ENCODE results near the gene RNF213.
"Not testable (repeated sequence)": the region's sequence is repeated elsewhere in the genome, so short reads cannot be mapped to it uniquely, and the experiment has no call there.

Gene RNF213

GRCh38 chr17:80270836-80271235 is 10.2 kb downstream of the RNF213 start:
- Histone ChIP-seq H3K79me2 (ENCODE audit: low read length) (peaks cover 88% of the 10 kb centered on the region), H4K20me1 (ENCODE audit: insufficient read depth, low read length) (peaks cover 80% of the 10 kb centered on the region), H2AFZ (ENCODE audit: low read depth, low read length) (no peak overlapping the region), H3K9me3 (ENCODE audit: insufficient read depth, low read length) (no peaks in the 10 kb centered on the region), H3K4me2 (ENCODE audit: low read length) (no peak overlapping the region), H3K4me3 (ENCODE audit: low read length) (no peak overlapping the region), H3K9ac (ENCODE audit: low read length) (no peak overlapping the region), H3K36me3 (replicated peaks; ENCODE audit: low read depth, low read length) (peaks cover 73% of the 10 kb centered on the region), H3K27ac (ENCODE audit: low read length) (no peak overlapping the region), H3K4me1 (ENCODE audit: low read length) (peaks cover 3% of the 10 kb centered on the region), H3K27me3 (ENCODE audit: low read depth, low read length) (no peaks in the 10 kb centered on the region)
- TF ChIP-seq EZH2phosphoT487 (IDR thresholded peaks at IDR 0.05; ENCODE audit: low read depth), result no peak
- TF ChIP-seq CTCF (IDR thresholded peaks at IDR 0.05; ENCODE audit: low read depth, low read length), result no peak

GRCh38 chr17:80272366-80272765 is 11.7 kb downstream of the RNF213 start:
- H3K79me2 ChIP-seq (ENCODE audit: low read length), result peaks cover 87% of the 10 kb centered on the region
- H3K9me3 ChIP-seq (ENCODE audit: insufficient read depth, low read length), result no peaks in the 10 kb centered on the region
- no peak overlapping the region for H3K4me2 ChIP-seq (ENCODE audit: low read length)
- H3K4me3 ChIP-seq (ENCODE audit: low read length), result no peak overlapping the region
- no peak overlapping the region for H3K9ac ChIP-seq (ENCODE audit: low read length)
- peaks cover 78% of the 10 kb centered on the region for H4K20me1 ChIP-seq (ENCODE audit: insufficient read depth, low read length)
- peaks cover 65% of the 10 kb centered on the region for H3K36me3 ChIP-seq (replicated peaks; ENCODE audit: low read depth, low read length)
- no peak overlapping the region for H3K27ac ChIP-seq (ENCODE audit: low read length)
- no peak overlapping the region for H2AFZ ChIP-seq (ENCODE audit: low read depth, low read length)
- TF ChIP-seq EZH2phosphoT487 (IDR thresholded peaks at IDR 0.05; ENCODE audit: low read depth), result no peak
- TF ChIP-seq CTCF (IDR thresholded peaks at IDR 0.05; ENCODE audit: low read depth, low read length), result no peak
- H3K4me1 ChIP-seq (ENCODE audit: low read length), result no peaks in the 10 kb centered on the region
- H3K27me3 ChIP-seq (ENCODE audit: low read depth, low read length), result no peaks in the 10 kb centered on the region

- no peaks in the 10 kb centered on the region for H3K4me1 ChIP-seq (ENCODE audit: low read length)
- peaks cover 78% of the 10 kb centered on the region for H4K20me1 ChIP-seq (ENCODE audit: insufficient read depth, low read length)
- peaks cover 87% of the 10 kb centered on the region for H3K79me2 ChIP-seq (ENCODE audit: low read length)
- H3K4me3 ChIP-seq (ENCODE audit: low read length), result no peak overlapping the region
- no peaks in the 10 kb centered on the region for H3K27me3 ChIP-seq (ENCODE audit: low read depth, low read length)
- H3K9me3 ChIP-seq (ENCODE audit: insufficient read depth, low read length), result no peaks in the 10 kb centered on the region
- H3K36me3 ChIP-seq (replicated peaks; ENCODE audit: low read depth, low read length), result peaks cover 65% of the 10 kb centered on the region
- H2AFZ ChIP-seq (ENCODE audit: low read depth, low read length), result no peak overlapping the region
- H3K4me2 ChIP-seq (ENCODE audit: low read length), result no peak overlapping the region
- H3K27ac ChIP-seq (ENCODE audit: low read length), result no peak overlapping the region
- TF ChIP-seq CTCF (IDR thresholded peaks at IDR 0.05; ENCODE audit: low read depth, low read length) (no peak), EZH2phosphoT487 (IDR thresholded peaks at IDR 0.05; ENCODE audit: low read depth) (no peak)
- no peak overlapping the region for H3K9ac ChIP-seq (ENCODE audit: low read length)
Observed at GRCh38 chr17:80274331-80274730, 13.7 kb downstream of the RNF213 start.

GRCh38 chr17:80274871-80275449 is 14.3 kb downstream of the RNF213 start:
- Histone ChIP-seq H3K9me3 (ENCODE audit: insufficient read depth, low read length) (no peaks in the 10 kb centered on the region), H3K27ac (ENCODE audit: low read length) (no peak overlapping the region), H4K20me1 (ENCODE audit: insufficient read depth, low read length) (peaks cover 76% of the 10 kb centered on the region), H2AFZ (ENCODE audit: low read depth, low read length) (no peak overlapping the region), H3K27me3 (ENCODE audit: low read depth, low read length) (no peaks in the 10 kb centered on the region), H3K4me1 (ENCODE audit: low read length) (no peaks in the 10 kb centered on the region), H3K4me2 (ENCODE audit: low read length) (no peak overlapping the region), H3K9ac (ENCODE audit: low read length) (no peak overlapping the region), H3K79me2 (ENCODE audit: low read length) (peaks cover 87% of the 10 kb centered on the region), H3K36me3 (replicated peaks; ENCODE audit: low read depth, low read length) (peaks cover 62% of the 10 kb centered on the region), H3K4me3 (ENCODE audit: low read length) (no peak overlapping the region)
- TF ChIP-seq CTCF (IDR thresholded peaks at IDR 0.05; ENCODE audit: low read depth, low read length) (no peak), EZH2phosphoT487 (IDR thresholded peaks at IDR 0.05; ENCODE audit: low read depth) (no peak)

GRCh38 chr17:80275857-80276256 is 15.2 kb downstream of the RNF213 start:
- H3K4me2 ChIP-seq (ENCODE audit: low read length); H3K4me1 ChIP-seq (ENCODE audit: low read length); H3K27ac ChIP-seq (ENCODE audit: low read length); H3K9me3 ChIP-seq (ENCODE audit: insufficient read depth, low read length); H2AFZ ChIP-seq (ENCODE audit: low read depth, low read length); H3K4me3 ChIP-seq (ENCODE audit: low read length); H3K9ac ChIP-seq (ENCODE audit: low read length); H3K27me3 ChIP-seq (ENCODE audit: low read depth, low read length): not testable (repeated sequence)
- peaks cover 76% of the 10 kb centered on the region for H4K20me1 ChIP-seq (ENCODE audit: insufficient read depth, low read length)
- peaks cover 61% of the 10 kb centered on the region for H3K36me3 ChIP-seq (replicated peaks; ENCODE audit: low read depth, low read length)
- peaks cover 87% of the 10 kb centered on the region for H3K79me2 ChIP-seq (ENCODE audit: low read length)

Measured in OCI-LY3 (cell line).